Glomerular endothelial cell (primary cell): Measurements from ENCODE around the gene TTYH3. TPM values are rescaled to one million over a fixed set of nuclear protein-coding genes. Genes with fewer than 3 reads are reported as not detected.

ENCODE experiments used
- DNase-seq: peaks from one replicate; pipeline ENCODE4 v3.0.0-alpha.2; 2011; ENCODE audit warnings: low read depth, low spot score; ENCODE audit errors: extremely low read depth
- total RNA-seq: library from RNA; depleted of rRNA; stranded (reverse); fragments of >200 nt; gene quantifications from 2 replicates; pipeline ENCODE4 v1.2.3, GENCODE V29; 2015

TTYH3 gene
- total RNA-seq, 1 donor from 2014 or later = 321 TPM

DNA sequence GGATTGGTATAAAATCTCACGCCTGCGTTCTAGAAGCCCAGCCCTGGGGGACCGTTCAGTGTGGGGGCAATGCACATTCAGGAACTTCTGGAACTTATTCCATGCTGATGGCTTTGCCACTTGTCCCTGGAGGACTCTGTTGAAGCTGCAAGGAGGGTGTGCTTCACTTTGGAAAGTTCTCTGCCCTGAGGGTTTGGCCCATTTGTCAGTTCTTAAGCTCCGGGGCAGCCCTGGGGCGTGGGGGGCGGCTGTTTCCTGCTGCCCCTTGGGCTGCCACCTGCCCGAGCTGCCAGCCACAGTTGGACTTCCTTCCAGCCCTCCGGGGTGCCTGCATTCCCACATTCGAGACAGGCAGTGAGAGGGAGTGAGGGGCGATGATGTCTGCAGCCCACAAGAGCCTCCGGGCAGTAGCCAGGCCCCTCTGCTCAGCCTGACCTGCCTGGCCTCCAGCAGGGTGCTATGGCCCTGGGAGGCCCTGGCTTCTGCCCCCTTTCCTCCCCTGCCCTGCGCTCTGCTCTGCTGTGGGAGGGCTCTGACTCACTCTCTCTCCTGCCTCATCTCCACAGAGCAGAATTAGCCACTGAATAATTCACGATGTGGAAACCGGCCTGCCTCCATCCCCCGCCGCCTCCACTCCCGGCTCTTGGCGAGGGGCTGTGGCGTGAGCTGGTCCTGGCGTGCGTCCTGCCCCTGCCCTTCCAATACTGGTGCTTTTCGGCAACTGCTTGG, 1.9 kb downstream of the TTYH3 start:
- no peak for DNase-seq

DNA sequence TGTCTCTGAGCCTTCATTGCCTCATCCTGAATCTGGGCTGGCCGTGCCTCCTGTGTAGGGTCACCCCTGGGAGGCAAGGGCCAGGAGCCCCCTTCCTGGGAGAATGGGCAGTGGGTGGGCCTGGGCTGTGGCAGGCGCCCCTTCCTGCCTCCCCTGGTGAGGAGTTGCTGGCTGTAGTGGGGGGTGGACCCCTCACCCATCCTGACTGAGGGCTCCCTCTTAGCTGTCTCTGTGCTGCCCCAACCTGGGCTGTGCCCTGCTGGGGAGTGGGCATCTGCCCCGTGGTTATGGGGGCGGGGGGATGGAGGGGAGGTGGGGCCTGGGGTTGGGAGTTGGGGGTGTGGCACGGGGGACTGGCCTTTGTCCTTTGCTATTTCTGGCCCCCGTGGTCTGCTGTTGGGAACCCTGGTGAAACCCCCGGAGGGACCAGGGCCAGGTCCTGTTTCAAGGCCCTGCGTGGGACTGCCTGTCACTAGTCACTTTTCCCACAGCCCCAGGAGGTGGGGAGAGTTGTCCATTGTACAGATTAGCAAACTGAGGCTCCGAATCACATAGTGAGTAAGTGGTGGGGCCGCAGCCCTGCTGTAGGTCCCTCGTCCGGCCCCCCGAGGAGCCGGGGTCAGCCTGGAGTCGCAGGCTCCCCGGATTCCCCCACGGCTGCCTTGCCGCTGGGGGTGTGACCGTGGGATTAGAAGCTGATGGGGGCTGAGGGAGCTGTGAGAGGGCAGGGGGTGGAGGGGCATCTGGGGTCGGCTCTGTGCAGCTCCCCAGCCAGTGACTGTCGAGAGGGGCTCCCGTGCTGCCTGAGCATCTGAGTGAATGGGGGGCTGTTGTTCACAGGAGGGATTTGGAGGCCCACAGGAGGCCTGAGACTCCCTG, 2.7 kb downstream of the TTYH3 start:
- no peak for DNase-seq

DNA sequence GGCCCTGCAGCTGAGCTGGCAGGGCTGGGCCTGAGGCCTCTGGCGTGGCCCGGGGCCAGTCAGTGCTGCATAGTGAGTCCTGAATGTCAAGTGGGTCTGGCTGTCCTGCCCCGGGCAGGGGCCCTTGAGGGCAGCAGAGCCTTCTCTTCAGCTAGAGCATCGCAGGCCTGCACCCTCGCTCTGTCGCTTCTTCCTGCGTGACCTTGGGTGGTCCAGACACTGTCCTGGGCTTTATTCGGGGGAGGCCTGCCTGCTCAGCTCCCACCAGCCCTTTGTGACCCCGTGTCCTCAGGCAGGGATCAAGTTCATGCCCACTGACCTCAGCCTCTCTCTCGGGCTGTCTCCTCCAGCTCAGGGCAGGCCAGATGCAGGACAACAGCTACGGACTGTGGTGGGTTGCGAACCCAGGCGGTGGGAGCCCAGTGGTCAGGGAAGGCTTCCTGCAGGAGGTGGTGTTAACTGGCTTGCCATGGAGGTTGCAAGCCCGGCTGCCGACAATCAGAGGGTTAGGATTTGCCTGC, 3.4 kb downstream of the TTYH3 start:
- no peak for DNase-seq

DNA sequence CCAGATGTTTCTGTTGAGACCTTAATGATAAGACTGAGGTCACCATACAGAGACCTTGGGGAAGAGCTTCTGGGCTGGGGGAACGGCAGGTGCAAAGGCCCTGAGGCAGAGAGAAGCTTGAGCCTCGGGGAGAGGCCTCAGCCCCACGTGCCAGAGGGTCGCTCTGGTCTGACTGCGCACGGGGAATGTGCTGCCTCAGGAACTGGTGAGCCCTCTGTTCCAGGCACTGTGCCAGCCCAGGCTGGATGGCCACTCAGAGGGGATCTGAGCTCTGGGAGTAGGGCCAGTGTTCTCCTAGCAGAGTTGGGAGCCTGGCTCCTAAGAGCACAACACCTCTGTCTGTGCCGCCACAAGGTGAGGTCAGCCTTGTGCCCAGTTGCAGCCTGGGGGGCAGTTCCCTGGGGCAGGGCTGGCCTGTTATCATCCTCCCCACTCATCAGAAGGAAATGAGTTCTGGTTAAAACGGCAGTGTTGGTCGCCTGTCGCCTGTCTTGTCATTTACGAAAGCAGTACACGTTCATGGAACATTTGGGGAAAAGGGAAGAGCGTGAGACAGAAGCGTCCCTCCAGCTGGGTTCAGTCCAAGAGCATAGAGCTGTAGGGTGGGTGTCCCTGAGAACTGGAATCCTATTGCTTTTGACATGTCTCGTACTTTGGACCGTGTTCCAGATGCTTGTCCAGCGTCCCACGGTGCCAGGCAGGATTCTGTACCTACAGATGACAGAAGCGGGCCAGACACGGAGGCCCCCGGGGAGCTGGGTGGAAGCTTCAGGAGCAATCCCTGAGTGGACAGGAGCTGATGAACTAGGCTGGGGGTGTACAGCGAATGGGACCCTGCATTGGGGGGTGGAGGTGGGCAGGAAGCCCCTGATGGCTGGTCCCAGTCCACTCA, 4.3 kb downstream of the TTYH3 start:
- DNase-seq = no peak

DNA sequence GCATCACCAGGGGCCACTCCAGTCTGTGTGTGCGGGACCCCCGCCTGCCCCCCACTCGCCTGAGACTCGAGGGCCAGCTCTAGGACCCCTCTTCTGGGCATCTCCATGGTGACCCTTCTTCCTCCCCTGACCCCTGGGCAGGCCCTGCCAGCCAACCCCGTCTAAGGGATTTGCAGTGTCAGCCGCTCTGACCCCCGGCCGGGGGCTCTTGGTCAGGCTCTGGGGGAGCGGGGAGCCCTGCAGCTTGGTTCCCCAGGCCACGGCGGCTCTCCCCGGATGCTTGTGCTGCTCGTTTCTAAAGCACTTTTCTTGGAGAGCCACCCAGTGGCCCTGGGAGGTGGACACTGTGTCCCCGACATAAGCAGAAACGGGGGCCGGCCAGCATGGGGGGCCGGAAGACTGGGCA, 5.3 kb downstream of the TTYH3 start:
- no peak for DNase-seq

DNA sequence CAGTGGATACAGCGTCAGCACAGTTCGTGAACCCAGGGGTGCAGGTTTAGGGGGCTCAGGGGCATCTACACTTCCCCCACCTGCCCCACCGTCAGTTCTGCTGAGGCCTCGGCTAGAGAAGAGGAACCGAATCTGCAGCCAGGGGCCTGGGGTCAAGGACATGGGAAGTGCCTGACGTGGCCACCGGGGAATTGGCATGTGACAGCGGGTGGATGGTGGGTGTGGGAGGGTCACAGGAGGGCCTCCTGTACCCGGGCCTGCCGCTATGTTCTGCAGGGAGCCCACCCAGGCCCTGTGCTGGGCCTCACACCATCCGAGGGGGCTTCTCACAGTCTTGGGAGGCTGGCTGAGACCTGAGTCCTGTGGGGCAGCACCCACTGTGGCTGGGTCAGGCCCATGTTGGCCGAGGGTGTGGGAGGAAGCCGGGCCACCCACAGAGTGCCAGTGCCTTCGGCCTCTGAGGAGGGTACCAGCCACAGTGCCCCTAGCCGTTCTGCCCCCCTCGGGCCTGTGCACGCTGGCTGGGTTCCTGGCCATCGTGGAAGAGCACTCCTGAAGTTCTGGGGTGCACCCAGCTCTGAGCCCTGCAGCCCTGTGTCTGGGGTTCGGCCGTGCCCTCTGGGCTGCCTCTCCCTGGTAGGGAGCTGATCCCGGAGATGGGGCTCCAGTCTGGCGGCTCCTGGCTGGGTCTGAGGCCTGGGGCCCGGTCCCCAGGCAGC, 5.9 kb downstream of the TTYH3 start:
- DNase-seq = no peak

DNA sequence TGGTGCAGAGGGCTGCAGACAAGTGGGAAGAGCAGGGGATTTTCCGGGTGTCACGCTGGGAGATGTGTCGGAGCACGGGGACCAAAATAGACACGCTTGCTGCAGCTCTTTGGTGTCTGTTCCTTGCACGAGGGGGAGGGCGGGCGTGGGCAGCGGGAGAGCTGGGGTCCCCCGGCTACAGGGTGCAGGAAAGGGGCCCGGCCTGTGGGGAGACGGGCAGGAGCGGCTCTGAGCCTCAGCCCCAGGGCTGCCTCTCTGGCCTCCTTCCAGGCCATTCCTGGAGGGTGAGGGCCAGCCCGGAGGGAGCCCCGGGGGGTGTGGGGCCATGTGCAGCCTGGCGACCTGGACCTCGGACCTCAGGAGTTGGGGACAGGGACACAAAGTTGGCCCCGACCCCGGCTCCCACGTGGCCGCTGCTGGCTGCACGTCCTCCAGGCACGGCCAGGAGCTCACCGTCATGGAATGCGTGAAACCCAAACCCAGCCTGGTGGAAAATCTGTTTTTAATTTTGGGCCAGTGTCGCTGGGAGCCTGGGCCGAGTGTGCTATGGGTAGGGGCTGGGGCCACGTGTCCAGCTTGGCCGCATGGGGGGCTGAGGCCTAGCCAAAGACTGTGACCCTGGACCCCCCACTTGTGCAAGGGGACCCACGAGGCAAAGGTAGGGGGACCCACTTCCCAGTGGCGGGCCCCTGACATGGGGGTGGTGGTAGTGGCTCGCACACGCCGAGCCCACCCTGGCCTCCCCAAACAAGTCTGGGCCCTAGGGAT, 6.6 kb downstream of the TTYH3 start:
- no peak for DNase-seq

DNA sequence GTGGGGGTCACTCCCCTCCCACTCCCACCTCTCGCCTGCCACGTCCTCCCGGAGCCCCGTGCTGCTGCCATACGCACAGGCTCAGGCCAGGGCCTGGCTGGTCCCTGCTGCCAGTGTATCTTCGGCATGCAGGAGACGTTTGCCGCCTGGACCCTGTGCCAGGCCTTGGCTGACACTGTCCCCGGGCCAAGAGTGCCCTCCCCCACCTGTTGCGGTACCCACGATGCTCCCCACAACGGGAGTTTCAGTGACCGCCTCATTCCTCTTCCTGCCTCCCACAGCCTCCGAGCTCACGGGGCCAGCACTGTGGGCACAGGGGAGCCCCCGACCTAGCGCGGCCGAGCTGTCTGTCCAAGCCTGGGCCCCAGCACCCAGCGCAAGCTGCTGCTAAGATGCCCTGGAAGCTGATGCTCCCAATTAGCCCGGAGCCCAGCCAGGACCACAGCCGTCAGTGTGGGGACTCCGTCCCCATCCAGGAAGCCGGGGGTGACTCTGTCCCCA, 7.4 kb downstream of the TTYH3 start:
- no peak for DNase-seq

DNA sequence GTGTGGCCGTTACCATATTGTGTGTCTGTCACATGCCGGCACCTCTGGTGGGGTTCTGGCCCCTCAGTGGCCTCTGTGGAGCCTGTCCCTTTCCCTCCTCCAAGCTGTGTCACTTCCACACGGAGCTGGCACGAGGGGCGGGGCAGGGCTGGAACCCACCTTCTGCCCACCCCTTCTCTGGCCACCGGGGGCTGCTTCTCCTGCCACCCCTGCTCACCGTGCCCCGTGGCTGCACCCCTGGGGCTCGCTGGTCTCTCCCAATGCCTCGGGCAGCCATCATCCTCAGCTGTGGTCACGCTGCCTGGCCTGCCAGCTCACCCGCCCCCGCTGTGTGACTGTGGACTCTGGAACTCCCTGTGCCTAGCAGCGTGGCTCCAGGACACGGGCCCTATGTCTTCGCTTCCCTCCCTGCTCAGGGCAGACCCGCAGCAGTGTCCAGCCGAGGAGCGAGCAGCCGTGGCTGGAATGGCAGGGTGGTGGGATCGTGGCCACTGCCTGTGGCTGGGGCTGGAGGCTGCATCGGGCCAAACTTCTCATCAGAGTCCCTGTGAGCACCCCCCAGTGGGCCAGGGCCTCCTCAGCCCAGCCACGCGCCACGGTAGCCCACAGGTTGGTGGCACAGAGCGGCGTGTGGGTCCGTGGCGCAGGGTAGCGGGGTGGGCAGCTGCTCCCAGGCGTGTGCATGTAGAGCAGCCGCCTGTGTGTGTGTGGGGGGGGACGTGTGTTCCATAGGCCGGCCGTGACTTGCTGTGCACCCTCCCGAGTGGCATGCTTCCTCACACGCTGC, 8.1 kb downstream of the TTYH3 start:
- no peak for DNase-seq

DNA sequence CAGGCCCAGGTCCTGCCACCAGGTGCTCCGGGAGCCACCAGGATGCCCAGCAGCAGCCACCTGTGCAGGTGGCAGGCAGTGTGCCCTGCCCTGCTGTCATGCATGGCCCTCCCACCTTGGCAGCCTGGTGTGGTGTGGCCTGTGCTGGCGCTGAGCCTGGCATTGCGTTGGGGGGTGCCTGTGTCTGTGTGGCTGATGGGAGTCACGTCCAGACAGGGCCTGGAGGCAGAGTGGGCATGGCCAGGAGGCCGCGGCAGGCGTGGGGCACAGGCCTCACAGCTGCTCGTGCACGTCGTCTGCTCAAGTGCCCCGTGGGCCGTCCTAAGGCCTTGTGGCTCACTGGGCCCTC, 8.7 kb downstream of the TTYH3 start:
- no peak for DNase-seq

DNA sequence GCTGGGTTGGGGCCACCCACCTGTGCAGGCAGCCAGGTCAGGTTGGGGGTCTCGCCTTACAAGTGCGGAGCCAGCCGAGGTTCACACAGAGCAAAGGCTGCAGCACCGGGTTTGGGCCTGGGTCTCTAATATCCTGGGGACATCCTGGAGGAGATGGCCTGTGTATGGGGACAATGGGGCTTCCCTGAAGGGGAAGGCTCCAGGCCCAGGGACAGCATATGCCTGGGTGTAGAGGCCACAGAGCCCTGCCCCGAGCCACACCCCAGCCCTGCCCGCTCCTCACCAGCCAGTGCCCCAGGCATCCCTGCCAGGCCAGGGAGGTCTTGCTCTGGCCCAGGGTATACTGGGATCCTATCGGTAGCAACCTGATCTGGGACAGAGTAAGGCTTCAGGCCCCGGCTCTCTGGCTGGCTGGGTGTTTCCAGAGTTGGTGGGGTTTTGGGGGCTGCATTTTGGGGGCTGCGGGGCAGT, 9.1 kb downstream of the TTYH3 start:
- DNase-seq = no peak

DNA sequence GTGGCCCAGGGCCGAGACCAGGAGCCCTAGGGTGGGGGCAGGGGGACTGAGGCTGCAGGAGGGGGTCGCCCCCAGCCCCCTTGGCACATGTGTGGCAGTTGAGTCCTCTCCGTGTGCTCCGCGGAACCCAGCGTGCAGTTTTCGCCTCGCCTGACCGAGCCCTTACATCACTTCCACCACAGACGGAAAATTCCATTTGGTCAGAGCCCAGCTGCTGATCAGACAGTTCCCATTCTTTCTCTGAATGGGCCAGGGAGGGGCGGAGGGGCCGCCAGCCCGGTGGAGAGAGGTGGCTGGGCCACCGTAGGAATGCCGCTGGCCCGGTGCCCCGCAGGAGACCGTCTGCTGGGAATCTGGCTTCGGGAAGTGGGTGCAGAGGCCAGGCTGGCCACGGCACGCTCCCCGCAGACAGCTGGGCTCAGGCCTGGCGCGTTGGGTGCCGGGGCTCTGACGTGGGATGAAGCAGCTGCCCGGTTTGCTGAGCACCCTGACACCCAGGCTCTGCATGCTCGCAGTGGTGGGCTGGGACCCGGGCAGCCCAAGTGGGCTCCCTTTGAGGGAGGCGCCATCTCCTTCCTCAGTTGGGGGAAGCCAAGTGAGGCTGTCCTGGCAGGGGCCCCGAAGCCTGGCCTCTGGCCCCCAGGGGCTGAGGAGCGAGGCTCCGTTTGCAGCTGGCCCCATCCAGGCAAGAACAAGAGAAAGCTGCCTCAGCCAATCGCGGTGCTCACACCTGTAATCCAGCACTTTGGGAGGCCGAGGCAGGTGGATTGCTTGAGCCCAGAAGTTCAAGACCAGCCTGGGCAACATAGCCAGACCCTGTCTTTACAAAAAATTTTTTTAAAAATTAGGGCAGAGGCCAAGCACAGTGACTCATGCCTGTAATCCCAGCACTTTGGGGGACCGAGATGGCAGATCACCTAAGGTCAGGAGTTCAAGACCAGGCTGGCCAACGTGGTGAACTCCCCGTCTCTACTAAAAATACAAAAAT, 9.9 kb downstream of the TTYH3 start:
- peak; percentile 85 for DNase-seq

DNA sequence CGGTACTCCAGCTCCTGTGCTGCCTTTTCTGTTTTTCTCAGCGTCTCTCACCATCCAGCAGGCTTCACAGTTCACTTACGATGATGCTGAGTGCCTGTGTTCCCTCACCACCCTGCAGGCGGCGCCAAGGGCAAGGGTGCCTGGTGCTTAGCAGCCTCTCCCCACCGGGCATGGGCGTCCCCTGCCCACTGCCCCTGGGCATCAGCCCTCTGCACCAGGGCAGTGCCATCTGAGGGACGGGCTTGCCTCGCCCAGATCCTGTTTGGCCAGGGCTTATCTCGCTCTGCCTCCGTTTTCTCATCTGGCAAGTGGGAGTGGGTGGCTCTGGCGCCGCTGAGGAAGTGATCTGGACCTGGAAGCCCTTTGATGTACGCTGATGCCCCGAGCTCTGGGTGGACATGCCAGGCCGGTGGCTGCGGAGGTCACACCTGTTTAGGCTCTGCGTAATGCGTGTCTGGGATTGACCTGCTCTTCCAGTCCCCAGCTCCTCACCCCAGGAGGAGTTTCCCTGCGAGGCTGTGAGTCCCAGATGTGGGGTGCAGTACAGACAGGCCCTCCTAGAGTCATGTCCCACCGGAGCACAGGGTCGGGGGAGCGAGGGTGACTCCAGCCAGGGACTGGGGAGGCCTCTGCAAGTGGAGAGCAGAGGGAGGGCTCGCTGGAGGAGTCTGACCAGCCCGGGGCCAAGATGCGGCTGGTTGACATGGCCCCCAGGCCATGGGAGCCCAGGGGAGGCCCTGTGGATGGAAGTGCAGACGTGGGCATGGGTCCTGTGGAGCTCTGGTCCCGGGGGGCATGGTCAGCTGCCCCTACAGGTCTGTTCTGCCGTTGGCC, 11.8 kb downstream of the TTYH3 start:
- DNase-seq = no peak

DNA sequence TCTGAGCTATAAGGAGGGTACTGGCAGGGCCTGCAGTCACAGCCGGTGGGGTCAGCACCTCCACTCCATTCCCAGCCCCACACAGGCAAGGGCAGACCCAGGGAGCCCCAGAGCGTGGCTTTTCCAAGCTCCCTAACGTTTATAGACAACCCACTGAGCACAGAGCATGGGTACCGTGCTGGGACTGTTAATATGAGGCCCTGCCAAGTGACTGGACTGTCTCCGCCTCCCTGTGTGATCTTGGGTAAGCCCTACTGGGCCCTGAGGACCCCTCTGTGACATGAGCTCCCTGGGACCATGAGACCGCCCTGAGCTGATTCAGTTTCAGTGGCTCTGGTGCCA, 12.4 kb downstream of the TTYH3 start:
- DNase-seq = no peak

DNA sequence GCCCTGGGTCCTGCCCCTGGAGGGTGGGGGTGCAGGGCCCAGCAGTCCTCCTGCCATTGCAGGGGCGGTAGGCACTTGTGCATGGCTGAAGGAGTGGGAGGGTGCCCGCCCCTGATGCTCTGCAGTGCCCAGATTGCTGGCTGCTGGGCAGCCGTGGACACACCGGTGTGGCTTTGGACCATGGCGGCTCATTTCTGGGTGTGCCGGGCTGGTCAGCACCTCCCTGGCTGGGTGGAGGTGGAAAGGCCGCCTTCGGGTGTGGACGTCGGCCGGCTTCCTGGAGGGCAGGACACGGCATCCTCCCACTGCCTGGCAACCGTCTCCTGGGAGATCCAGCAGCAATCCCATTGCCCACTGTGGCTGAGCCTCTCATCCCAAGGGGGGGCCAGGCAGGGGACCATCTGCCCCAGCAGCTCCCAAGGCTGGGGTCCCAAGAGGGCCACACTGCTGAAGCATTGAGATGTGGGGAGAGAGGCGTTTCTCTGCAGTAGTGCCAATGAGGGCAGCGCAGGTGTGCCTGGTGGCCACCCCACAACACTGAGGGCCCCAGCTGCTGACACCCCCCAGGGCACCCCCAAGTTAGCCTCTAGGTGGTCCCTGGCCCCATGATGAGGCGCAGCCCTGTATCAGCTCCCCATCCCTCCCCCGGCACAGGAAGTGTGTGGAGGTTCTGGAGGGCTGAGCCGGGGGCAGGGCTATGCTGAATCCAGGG, 12.9 kb downstream of the TTYH3 start:
- no peak for DNase-seq

DNA sequence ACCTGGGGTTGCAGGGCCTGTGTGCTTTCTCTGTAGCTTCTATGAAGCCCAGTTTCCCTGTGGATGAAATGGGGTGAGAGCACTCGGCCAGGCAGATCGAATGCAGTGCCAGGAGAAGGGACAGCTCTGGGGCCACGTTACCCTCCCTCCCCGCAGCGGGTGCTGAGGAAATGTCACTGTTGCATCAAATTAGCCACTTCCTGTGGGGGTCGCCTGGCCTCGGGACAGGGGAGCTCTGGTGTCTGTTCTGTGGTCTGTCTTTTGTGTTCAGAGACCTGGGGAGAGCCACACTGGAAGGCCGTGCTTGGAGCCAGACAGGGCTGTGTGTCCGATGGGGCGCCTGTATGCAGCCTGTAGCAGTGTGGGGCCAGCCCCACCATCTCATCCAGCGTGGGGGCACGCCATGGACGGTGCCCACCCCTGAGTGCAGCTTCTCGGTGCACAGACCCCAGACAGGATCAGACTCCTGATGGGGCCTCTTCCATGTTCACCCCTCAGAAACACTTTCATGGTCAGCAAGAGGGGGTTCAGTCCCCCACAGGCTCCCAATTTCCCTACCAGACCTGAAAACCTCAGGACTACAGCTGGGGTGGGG, 13.6 kb downstream of the TTYH3 start:
- no peak for DNase-seq
